HG02938 (cell line): ENCODE data around the gene RFPL4AL1.
"Not testable (repeated sequence)": the region's sequence is repeated elsewhere in the genome, so short reads cannot be mapped to it uniquely, and the experiment has no call there.

Experiments used
- ATAC-seq: cut with Tn5 transposase; IDR thresholded peaks from one replicate; pipeline ENCODE4 v1.9.1; 2021; ENCODE audit warnings: mild to moderate bottlenecking, moderate library complexity; ENCODE audit not compliant: unreplicated experiment

Gene RFPL4AL1

GRCh38 chr19:55768818-55769217 is at the start of gene RFPL4AL1:
TSS of gene RFPL4AL1 (plus strand) at chr19:55769118. CDS start at chr19:55771805, 2,687 bp downstream.
- not testable (repeated sequence) for ATAC-seq

DNA sequence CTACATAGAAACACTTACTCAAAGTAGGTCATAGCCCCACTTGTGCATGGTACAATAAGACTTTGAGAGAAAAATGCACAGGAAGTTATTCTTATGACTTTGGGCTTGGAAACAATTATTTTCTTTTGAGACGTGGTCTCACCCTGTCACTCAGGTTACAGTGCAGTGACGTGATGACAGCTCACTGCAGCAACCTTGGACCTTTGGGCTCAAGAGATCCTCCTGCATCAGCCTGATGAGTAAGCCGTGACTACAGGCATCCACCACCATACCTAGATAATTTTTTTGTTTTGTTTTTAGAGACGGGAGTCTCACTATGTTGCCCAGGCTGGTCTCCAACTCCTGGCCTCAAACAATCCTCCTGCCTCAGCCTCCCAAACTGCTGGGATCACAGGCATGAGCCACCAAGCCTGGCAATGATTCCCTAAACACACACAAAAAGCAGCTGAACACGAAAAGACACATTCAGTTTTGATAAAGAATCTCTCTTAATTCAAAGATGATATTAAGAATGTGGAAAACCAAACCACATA is 48.6 kb upstream of the RFPL4AL1 start:
- ATAC-seq = no peak

DNA sequence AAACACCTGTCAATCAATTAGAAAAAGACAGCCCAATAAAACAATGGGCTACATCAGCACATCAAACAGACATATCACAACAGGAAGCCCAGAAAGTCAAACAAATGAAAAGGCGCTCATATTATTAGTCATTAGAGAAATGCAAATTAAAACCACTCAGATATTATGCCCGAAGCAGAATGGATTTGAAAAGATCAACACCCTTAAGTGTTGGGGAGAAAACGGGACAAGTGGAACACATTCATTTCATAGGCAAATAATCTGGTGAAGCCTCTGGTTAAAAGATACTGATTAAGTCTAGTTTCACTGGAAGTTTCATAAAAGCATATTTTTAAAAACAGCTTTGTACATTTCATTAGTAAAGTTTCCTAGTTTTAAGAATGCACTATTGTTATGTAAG is 48.1 kb upstream of the RFPL4AL1 start:
- ATAC-seq = no peak

- no peak for ATAC-seq
These were observed 45.4 kb upstream of the RFPL4AL1 start for GRCh38 chr19:55723491-55723890.

DNA sequence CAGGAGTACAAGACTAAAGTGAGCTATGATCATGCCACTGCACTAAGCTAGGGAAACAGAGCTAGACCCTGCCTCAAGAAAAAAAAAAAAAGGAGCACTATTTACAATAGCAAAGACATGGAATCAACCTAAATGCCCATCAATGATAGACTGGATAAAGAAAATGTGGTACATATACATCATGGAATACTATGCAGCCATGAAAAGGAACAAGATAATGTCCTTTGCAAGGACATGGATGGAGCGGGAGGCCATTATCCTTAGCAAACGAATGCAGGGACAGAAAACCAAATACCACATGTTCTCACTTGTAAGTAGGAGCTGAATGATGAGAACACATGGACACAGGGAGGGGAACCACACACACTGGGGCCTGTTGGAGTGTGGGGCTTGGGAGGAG is 38.5 kb upstream of the RFPL4AL1 start:
- not testable (repeated sequence) for ATAC-seq

DNA sequence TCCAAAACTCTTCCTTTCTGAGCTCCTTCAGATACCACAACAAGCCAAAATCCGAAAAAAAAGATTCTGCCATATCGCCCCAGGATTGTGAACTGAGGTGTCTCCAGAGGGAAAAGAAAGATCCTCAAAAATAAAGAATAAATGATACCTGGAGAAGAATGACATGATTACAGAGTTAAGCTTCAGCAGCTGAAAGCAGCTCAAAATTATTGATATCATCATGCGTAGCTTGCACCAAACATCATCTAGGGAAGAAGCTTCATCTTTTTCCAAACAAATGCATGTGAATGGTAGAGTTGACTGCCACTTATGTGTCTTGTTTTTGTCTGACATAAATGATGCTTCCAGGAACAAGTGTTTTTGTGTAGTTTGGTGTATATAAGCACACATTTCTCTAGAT is 30.6 kb upstream of the RFPL4AL1 start, which contains the start of gene NLRP9:
Gene NLRP9, minus strand, starts transcription at position 101 of the 400 bp plus-strand sequence. Its CDS starts 28 bp downstream, at position 73.
- ATAC-seq = no peak

GRCh38 chr19:55750715-55751114 is 18.2 kb upstream of the RFPL4AL1 start:
- ATAC-seq = no peak

DNA sequence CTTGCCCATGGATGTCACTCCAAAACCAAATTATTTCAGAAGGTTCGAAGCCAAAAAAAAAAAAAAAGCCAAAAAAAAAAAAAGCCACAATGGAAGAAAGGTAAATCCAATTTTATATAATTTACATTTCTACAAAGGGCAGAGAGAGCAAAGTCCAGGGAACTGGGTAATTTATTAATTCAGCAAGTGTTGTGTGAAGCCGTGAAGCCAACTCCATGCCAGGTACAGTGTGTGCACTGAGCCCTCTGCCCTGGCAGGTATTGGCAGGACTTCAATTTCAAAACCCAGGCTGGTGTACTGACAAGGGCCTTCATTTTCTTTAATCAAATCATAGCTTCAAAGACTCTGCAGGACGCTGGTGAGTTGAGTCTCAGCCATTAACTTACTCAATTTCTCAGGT is 15.5 kb upstream of the RFPL4AL1 start:
- no peak for ATAC-seq

GRCh38 chr19:55756808-55757207 is 12.1 kb upstream of the RFPL4AL1 start:
- ATAC-seq = not testable (repeated sequence)

DNA sequence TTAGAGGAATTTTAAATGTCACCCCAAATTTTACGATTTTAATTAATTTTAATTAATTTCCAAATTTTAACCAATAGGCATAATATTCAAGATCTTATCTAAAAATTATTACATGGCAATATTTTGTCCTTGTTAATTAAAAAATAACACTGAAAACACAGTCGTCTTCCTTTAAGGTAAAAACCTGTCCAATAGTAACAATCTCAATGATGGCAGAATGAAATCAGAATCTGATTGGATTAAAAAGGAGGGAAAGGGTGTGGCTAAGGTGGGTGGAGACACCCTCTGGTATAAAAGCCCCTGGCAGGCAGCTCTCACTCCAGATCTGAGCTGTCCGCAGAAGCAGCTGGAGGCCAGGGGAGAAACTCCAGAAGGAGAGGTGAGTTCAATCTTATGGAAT is 10.1 kb upstream of the RFPL4AL1 start, which contains the start of gene RFPL4A:
Gene RFPL4A, plus strand, starts transcription at position 301 of the 400 bp plus-strand sequence. CDS start 2,704 bp downstream, outside the sequence.
- not testable (repeated sequence) for ATAC-seq

DNA sequence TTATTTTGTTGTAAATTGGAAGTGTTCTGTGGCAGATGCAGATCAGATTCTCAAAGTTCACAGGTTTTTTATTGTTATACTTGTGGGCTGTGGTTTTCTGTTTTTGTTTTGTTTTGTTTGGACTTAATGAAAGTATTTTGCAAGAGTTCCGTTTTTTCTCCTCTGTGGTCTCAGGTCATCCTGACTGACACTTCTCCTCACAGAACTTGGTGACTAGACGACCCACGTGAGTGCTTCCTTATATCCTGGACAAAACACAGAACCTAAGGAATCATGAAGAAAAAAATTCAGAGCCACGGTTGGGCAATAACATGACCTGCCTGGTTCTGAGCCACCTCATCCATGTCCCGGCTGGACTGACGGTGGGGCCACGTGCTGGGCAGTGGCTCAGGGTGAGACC is 2.5 kb upstream of the RFPL4AL1 start:
- ATAC-seq = no peak

DNA sequence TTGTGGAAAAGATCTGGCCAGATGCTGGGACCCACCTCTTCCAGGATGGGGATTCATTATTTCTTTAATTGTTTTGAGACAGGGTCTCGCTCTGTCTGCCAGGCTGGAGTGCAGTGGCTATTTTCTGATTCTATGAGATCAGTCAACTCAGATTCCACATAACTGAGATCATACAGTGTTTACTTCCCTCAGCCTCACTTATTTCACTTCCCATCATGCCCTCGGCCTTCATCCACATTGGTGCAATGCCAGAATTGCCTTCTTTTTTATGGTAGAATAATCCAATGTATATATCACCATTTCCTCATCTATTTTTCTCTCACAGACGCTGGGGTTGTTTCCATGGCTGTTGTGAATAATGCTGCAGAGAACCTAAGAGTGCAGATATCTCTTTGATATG is 714 bp downstream of the RFPL4AL1 start:
- ATAC-seq = not testable (repeated sequence)

DNA sequence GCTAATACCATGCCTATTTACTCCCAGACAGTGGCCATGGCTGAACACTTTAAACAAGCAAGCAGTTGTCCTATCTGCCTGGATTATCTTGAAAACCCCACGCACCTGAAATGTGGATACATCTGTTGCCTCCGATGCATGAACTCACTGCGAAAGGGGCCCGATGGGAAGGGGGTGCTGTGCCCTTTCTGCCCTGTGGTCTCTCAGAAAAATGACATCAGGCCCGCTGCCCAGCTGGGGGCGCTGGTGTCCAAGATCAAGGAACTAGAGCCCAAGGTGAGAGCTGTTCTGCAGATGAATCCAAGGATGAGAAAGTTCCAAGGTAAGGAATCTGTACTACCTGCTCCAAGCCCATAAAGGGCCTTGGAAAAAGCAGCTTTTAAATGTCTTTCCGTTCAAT is 8.6 kb downstream of the RFPL4AL1 start:
- no peak for ATAC-seq

- no peak for ATAC-seq
These were observed 9.4 kb downstream of the RFPL4AL1 start for GRCh38 chr19:55778331-55778730.

DNA sequence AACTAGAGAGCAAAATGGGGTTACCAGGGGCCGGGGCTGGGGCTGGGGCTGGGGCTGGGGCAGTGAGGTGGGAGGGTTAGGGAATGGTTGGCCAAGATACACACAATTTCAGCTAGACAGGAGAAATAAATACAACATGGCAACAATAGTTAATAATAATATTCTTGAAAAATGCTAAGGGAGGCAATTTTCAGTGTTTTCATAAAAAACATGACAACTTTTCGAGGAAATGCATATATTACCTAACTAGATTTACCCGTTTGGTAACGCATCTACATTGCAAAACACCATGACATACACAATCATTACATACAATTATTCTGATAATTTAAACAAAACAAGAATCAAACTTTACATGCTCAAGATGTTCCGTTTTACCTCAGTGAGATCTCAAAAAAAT is 12.2 kb downstream of the RFPL4AL1 start:
- ATAC-seq = no peak

GRCh38 chr19:55795021-55795420 is 26.1 kb downstream of the RFPL4AL1 start:
- no peak for ATAC-seq

DNA sequence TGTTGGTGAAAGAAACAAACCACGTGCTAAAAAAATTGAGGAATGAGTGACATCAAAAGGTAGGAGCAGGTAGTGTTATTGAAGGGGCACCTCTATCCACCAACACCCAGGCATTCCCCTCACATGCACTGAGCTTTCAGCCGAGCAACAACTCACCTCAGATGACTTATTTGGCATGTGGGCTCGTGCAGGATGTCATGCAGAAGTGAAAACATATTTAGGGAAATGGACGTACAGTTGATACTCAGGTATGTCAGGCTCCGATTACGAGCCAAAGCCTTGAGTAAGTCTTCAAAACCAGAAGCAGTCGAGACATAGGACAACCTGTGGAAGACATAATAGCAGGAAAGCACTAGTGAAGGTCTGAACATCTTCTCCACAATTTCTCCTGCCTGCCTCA is 32.5 kb downstream of the RFPL4AL1 start:
- ATAC-seq = no peak

DNA sequence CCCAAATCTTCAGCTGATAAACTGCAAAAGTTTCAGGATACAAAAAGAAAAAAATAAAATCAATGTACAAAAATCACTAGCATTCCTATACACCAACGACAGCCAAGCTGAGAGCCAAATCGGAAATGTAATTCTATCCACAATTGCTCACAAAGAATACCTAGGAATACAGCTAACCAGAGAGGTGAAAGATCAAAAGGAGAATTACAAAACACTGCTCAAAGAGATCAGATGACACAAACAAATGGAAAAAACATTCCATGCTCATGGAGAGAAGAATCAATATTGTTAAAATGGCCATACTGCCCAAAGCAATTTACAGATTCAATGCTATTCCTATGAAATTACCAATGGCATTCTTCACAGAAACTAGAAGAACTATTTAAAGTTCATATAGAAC is 33.4 kb downstream of the RFPL4AL1 start:
- no peak for ATAC-seq

GRCh38 chr19:55809381-55810058 is 40.6 kb downstream of the RFPL4AL1 start:
- ATAC-seq = no peak

- no peak for ATAC-seq
These were observed 42.4 kb downstream of the RFPL4AL1 start for GRCh38 chr19:55811340-55811739.

- ATAC-seq = no peak
These were observed 43.5 kb downstream of the RFPL4AL1 start for GRCh38 chr19:55812449-55812848.

- ATAC-seq = no peak
These were observed 45.0 kb downstream of the RFPL4AL1 start for GRCh38 chr19:55813906-55814305.

DNA sequence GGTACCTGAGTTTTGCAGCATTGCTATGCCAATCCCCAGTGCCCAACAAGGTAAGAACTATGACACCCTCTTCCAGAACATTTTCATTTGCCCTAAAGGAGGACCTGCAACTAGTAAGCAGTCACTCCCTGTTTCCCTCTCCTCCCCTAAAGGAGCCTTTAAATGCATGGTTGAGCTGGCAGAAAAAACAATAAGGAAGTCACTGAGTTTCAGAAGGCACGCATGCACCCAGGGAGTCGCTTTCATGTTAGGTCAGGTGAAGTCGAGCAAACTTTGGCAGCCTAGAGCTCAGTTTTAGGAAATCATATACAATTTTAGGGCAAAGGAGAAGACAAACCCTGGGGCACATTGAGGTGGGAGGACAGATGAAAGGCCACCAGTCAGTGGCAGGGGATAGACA is 51.1 kb downstream of the RFPL4AL1 start:
- ATAC-seq = no peak
